Stomach (tissue), 9 donors: Measurements from ENCODE around the gene FBXL17. TPM values are rescaled to one million over a fixed set of nuclear protein-coding genes. Genes with fewer than 3 reads are reported as not detected.
A peak's percentile ranks its signal among the peaks of the same experiment; 100 is the strongest.

Experiments used
- DNase-seq, 2 donors: peaks; one replicate each; pipeline versions ENCODE4 v3.0.0 to v3.0.0-alpha.2; 2013 to 2019
- H3K27ac ChIP-seq, 5 donors: fragments of 200-600 bp in 4 of 5; sonication (generic) in 4 of 5; one replicate each; pipeline ENCODE4 v1.5.1; 2013 to 2019; ENCODE audit warnings: mild to moderate bottlenecking in 1 of 5, moderate library complexity in 1 of 5
- H3K27me3 ChIP-seq, 3 donors: fragments of 200-600 bp; sonication (generic); one replicate each; pipeline ENCODE4 v1.5.1; 2017 to 2019; ENCODE audit warnings: mixed run types in 1 of 3
- H3K36me3 ChIP-seq, 4 donors: fragments of 200-600 bp; sonication (generic); 1 replicate in 3 of 4; 2 replicates in 1 of 4; pipeline ENCODE4 v1.5.1; 2016 to 2019
- H3K4me1 ChIP-seq, 4 donors: fragments of 200-600 bp; sonication (generic); one replicate each; pipeline ENCODE4 v1.5.1; 2016 to 2019
- H3K4me3 ChIP-seq, 4 donors: fragments of 200-600 bp; sonication (generic) in 3 of 4; one replicate each; pipeline ENCODE4 v1.5.1; 2016 to 2019; ENCODE audit warnings: mild to moderate bottlenecking in 1 of 4
- H3K9me3 ChIP-seq, 4 donors: fragments of 200-600 bp; sonication (generic); one replicate each; pipeline ENCODE4 v1.5.1; 2016 to 2019
- EP300 ChIP-seq: sonication (generic); formaldehyde crosslinking; IDR thresholded peaks from one replicate; pipeline ENCODE4 v1.6.1; 2017; ENCODE audit warnings: antibody characterized with exemption
- POLR2A ChIP-seq, 4 donors: fragments of 450-650 bp; IDR thresholded peaks; one replicate each; pipeline ENCODE4 v1.6.1; 2016; ENCODE audit warnings: antibody characterized with exemption in 4 of 4, control low read depth in 2 of 4, mild to moderate bottlenecking in 1 of 4, moderate library complexity in 1 of 4
- POLR2AphosphoS5 ChIP-seq, 3 donors: sonication (generic); formaldehyde crosslinking; IDR thresholded peaks; one replicate each; pipeline ENCODE4 v1.6.1; 2016; ENCODE audit warnings: antibody characterized with exemption in 3 of 3
- WGBS, 5 donors: extraction: QIAGEN DNeasy Blood & Tissue Kit in 3 of 5; methylation state at CpG; one replicate each; pipeline versions ENCODE4 v1.1.5 to v1.1.7; 2013 to 2018; 5-methylcytosine and 5-hydroxymethylcytosine counted together
- intact Hi-C: fragments of 100-400 bp; cut with DNase I; formaldehyde crosslinking; loops from one replicate; pipeline ENCODE4 v1.15.1; 2023; ENCODE audit warnings: low total_unique reads
- polyA plus RNA-seq, 3 donors: library from polyadenylated mRNA; stranded (reverse); fragments of 200-250 nt; gene quantifications; one replicate each; pipeline ENCODE4 v1.2.3, GENCODE V29; 2013
- total RNA-seq, 5 donors: library from RNA; depleted of rRNA; stranded (reverse); fragments of >200 nt; gene quantifications; one replicate each; pipeline versions ENCODE4 v1.1.0 to v1.2.3, GENCODE V29; 2014 to 2016
- TF ChIP-seq, protein P1 (sequence below), 7 experiments: fragments of 450-650 bp in 4 of 7; fragments of 200-600 bp in 3 of 7; sonication (generic) in 3 of 7; IDR thresholded peaks; one replicate each; pipeline ENCODE4 v1.5.1; 2016 to 2019; ENCODE audit warnings: antibody characterized with exemption in 7 of 7, control low read depth in 2 of 7, mild to moderate bottlenecking in 1 of 7
- donor health status: healthy with polysubstance abuse.
- donor health status: Bipolar disorder and iron deficiency.
- donor health status: healthy.

Gene FBXL17
- total and polyA plus RNA-seq, 8 donors: 3.8 to 28.0 (median 14.4) TPM

DNA sequence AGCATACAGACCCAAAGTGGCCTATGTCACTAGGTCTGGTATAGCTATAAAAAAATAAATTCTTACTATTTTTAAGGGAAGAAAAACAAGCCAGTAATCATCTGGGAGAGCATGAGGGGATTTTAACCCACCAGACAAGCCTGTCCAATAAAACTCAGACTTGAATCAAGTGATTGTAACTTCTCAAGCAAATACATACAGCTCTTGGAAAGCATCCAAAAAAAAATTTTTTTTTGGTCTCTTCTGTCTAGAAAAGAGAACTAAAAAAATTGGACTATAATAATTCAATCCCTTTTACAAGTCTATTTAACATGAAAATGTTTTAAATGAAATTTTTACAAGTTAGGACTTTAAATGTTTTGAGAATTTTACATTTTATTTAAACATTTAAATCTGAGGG lies 61.7 kb downstream of the FBXL17 start:
- no peak overlapping the region for H3K4me3 ChIP-seq
- intact Hi-C loops: no loop called here
- no peaks in the 10 kb centered on the region for H3K4me1 ChIP-seq
- peaks cover 0 to 7% (median 0%) of the 10 kb centered on the region in 4 donors for H3K36me3 ChIP-seq
- H3K27me3 ChIP-seq: no peaks in the 10 kb centered on the region
- peak in 1 of 2 donors; percentile 7 for DNase-seq
- H3K9me3 ChIP-seq: no peaks in the 10 kb centered on the region
- TF ChIP-seq, protein P1, sequence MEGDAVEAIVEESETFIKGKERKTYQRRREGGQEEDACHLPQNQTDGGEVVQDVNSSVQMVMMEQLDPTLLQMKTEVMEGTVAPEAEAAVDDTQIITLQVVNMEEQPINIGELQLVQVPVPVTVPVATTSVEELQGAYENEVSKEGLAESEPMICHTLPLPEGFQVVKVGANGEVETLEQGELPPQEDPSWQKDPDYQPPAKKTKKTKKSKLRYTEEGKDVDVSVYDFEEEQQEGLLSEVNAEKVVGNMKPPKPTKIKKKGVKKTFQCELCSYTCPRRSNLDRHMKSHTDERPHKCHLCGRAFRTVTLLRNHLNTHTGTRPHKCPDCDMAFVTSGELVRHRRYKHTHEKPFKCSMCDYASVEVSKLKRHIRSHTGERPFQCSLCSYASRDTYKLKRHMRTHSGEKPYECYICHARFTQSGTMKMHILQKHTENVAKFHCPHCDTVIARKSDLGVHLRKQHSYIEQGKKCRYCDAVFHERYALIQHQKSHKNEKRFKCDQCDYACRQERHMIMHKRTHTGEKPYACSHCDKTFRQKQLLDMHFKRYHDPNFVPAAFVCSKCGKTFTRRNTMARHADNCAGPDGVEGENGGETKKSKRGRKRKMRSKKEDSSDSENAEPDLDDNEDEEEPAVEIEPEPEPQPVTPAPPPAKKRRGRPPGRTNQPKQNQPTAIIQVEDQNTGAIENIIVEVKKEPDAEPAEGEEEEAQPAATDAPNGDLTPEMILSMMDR (IDR thresholded peaks at IDR 0.05): no peak
- TF ChIP-seq POLR2AphosphoS5 (IDR thresholded peaks at IDR 0.05) (no peak), EP300 (no peak), POLR2A (IDR thresholded peaks at IDR 0.05) (no peak)
- no peak overlapping the region for H3K27ac ChIP-seq

DNA sequence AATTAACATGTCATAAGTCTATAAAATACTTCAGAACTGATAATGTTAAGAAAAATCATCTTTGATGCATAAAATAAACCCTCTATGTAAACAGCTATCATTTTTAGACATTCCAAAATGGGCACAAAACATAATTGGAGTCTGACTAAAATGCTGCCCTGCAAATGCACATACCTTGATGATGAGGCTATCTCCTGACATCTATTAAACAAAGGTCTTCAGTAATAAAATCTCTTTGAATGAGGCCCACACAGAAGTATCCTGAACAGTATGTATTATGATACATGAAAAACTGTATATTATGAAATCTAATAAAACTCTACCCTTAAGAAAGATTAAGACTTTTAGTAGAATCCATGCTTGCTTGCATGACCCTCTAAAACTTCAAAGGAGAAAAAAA lies 66.1 kb downstream of the FBXL17 start:
- H3K36me3 ChIP-seq: peaks cover 0 to 8% (median 0%) of the 10 kb centered on the region in 4 donors
- H3K4me1 ChIP-seq: no peaks in the 10 kb centered on the region
- H3K27ac ChIP-seq: no peak overlapping the region
- TF ChIP-seq, protein P1 (IDR thresholded peaks at IDR 0.05): no peak
- TF ChIP-seq POLR2A (IDR thresholded peaks at IDR 0.05) (no peak), EP300 (no peak), POLR2AphosphoS5 (IDR thresholded peaks at IDR 0.05) (no peak)
- no peaks in the 10 kb centered on the region for H3K9me3 ChIP-seq
- no peaks in the 10 kb centered on the region for H3K27me3 ChIP-seq
- DNase-seq: no peak
- intact Hi-C loops: no loop called here
- no peak overlapping the region for H3K4me3 ChIP-seq

DNA sequence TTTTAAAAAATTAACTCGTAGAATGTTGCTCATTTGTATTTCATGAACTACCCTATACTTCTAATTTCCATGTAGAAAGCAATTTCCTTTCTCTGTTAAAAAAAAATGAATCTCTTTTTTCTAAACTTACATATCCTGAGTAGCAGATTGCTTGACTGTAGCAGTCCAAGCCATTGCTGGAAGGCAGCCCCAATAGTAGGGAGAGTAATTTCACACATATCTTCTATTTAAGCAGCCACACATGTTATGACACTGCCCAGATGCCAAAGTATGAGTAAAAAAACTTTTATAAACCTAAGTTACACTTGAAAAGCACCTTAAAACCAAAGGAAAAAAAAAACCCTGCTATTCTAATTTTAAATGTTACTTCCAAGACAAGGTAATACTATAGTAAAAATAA lies 69.6 kb downstream of the FBXL17 start:
- 93 to 100% (median 98%) methylated on average over 1 of the region's 1 CpG for WGBS, 5 donors
- DNase-seq: no peak
- intact Hi-C loops: no loop called here
- no peak for TF ChIP-seq POLR2A (IDR thresholded peaks at IDR 0.05)
- Histone ChIP-seq H3K9me3 (no peaks in the 10 kb centered on the region), H3K36me3 (peaks cover 0 to 8% (median 0%) of the 10 kb centered on the region in 4 donors), H3K4me3 (no peak overlapping the region), H3K27me3 (no peaks in the 10 kb centered on the region), H3K27ac (no peak overlapping the region), H3K4me1 (no peaks in the 10 kb centered on the region)

DNA sequence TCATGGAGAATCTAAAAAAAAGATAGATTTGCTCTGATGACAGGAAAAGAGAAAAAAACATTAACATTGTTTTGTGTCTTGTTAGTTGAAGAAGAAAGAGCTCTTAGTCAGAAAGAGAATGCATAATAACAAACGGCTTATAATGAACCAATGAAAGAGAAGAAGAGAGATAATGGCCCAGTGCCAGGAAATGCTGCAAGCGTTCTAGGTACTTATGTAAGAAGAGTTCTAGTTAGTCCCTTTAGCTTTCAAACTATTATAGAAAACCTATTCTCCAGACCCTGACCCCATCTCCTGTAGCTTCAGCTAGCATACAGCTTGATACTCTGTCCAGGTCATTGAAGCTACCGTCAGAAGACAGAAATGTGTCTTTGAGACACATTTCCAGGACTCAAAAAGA lies 70.2 kb downstream of the FBXL17 start:
- TF ChIP-seq POLR2A (IDR thresholded peaks at IDR 0.05): no peak
- TF ChIP-seq, protein P1 (IDR thresholded peaks at IDR 0.05): no peak
- TF ChIP-seq EP300: no peak
- no peak for TF ChIP-seq POLR2AphosphoS5 (IDR thresholded peaks at IDR 0.05)
- Histone ChIP-seq H3K27ac (no peak overlapping the region), H3K4me3 (no peak overlapping the region), H3K4me1 (no peaks in the 10 kb centered on the region), H3K36me3 (peaks cover 0 to 8% (median 0%) of the 10 kb centered on the region in 4 donors), H3K9me3 (no peaks in the 10 kb centered on the region), H3K27me3 (no peaks in the 10 kb centered on the region)
- intact Hi-C loops: no loop called here
- 82 to 92% (median 90%) methylated on average over 3 of the region's 3 CpGs for WGBS, 5 donors
- DNase-seq: no peak

DNA sequence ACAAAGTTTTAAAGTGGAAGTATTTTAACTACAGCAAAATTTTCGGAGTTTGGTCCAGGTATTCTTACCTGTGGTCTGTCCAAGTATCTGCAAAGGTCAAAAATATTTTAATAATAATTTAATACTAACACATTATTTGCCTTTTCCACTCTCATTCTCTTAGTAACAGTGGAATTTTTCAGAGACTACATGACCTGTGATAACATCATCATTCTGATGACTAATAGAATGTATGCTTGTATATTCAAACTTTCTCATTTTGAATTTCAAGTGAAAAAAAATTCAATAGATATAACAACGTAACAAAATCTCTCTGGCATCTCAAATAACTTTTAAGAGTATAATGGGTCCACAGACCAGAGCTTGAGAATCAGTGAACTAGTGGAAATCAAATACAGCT lies 78.3 kb downstream of the FBXL17 start:
- Histone ChIP-seq H3K27me3 (no peaks in the 10 kb centered on the region), H3K4me3 (no peak overlapping the region), H3K4me1 (no peaks in the 10 kb centered on the region), H3K36me3 (no peaks in the 10 kb centered on the region), H3K9me3 (no peaks in the 10 kb centered on the region), H3K27ac (no peak overlapping the region)
- WGBS, 5 donors: 83 to 93% (median 85%) methylated on average over 2 of the region's 2 CpGs
- no peak for TF ChIP-seq EP300
- TF ChIP-seq POLR2A (IDR thresholded peaks at IDR 0.05): no peak
- TF ChIP-seq, protein P1 (IDR thresholded peaks at IDR 0.05): no peak
- no peak for TF ChIP-seq POLR2AphosphoS5 (IDR thresholded peaks at IDR 0.05)
- DNase-seq: no peak
- intact Hi-C loops: no loop called here
